OCI-M2 (cell line): ENCODE data around the gene BRAT1.

Experiments used
- DNase-seq: peaks from one replicate; lab custom pipeline; 2025; ENCODE audit not compliant: unreplicated experiment; lab: John Stamatoyannopoulos, UW

Gene BRAT1

DNA sequence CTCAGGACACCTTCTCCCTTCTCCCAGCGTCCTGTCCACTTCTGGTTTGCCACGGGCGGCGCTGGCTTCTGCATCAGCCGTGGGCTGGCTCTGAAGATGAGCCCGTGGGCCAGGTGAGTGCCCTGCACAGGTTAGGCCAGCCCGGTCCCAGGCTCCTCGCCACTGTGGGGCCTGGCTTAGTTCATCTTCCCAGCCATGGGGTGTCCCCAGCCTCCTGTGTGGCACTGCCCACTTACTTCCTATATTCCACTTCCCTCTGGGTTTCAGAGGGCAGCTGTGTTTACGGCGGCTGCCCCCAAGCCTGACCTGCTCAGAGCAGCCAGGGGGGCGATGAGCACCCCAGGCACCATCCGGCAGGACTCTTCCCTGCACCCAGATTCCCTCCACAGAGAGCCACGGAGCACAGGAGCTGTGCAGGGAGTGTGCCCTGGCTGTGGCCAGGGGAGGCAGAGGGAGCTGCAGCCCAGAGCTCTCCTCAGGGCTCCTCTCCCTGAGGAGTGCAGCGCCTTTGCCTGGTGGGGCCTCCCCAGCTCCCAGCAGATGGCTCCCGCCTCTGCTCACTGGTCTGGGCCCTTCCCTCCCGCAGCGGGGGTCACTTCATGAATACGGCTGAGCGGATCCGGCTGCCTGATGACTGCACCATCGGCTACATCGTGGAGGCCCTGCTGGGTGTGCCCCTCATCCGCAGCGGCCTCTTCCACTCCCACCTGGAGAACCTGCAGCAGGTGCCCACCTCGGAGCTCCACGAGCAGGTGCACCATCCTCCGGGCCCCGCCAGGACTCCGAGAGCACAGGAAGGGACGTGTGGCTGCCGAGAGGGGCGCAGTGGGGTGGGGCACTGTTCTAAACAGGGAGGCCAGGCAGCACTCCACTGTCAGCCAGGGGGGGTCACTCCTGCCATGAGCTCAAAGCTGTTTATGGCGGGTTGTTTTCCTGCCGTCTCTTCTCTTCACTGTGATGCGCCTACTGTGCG lies 29.4 kb downstream of the BRAT1 start:
- no peak for DNase-seq

DNA sequence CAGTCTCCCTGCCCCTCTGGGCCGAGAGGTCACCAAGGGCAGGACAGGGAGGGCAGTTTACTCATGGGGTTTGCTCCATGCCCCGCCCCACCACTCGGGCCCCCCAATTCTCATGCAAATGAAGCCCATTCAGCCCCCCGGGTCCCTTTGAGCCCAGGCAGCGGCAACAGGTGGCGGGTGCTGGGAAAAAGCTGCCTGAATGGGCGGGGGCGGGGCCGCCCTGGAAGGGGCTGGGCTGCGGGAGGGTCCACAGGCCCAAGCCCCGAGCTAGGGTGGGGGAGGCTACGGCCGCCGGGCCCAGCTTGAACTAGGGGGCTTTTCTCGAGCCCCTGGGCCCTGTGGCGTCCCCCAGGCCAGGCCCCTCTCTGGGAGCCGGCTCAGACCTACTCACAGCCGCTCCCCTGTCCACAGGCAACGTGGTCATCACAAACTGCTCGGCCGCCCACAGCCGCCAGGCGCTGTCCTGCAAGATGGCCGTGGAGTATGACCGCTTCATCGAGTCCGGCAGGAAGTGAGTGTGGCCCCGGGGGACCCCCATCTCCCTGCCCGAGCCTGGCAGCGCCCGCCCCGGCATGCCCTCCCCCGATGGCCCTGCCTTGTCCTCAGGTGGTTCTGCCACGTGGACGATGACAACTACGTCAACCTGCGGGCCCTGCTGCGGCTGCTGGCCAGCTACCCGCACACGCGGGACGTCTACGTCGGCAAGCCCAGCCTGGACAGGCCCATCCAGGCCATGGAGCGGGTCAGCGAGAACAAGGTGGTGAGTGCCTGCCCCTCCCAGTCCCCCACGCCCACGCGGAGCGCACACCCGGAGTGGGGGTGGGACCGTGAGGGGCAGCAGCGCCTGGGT lies 30.3 kb downstream of the BRAT1 start:
- DNase-seq: no peak

DNA sequence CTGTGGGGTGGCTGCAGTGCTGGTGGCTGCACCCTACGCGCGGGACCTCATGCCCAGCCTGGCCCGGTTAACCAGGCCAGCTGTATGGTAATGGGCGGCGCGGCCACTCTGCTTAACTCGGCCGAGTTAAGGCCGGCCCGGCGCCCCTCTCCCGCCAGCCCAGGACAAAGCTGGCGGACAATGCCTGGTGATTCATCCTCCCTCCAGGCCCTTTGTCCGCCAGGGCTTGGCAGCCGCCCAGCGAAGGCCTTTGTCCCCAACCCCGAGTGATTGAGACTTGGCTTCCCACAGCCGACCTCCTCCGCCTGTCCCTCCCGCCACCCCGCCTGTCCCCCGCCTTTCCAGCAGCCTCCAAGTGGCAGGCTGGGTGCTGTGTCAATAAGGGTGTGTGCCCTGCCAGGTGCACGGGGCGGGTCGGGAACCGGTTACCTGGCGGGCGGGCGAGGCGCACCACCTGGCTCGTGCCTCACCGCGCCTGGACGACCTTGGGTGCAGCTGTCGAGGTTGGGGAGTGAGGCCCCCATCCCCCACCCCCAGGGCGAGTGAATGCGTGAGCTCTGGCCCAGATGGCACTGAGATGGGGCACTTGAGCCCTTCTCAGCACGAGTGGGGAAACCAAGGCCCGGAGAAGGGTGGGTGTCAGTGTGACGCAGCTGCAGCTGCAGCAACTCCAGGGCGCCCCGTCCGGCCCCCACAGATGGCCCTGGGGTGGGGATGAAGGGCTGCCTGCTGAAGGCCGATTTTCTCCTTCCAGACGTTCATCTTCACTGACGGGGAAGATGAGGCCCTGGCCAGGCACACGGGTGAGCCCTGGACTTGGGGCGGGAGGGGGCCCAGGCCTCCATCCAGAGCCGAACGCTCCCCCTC lies 31.1 kb downstream of the BRAT1 start:
- DNase-seq: no peak

- DNase-seq: no peak
Measured at GRCh38 chr7:2523461-2523936, 31.8 kb downstream of the BRAT1 start.

DNA sequence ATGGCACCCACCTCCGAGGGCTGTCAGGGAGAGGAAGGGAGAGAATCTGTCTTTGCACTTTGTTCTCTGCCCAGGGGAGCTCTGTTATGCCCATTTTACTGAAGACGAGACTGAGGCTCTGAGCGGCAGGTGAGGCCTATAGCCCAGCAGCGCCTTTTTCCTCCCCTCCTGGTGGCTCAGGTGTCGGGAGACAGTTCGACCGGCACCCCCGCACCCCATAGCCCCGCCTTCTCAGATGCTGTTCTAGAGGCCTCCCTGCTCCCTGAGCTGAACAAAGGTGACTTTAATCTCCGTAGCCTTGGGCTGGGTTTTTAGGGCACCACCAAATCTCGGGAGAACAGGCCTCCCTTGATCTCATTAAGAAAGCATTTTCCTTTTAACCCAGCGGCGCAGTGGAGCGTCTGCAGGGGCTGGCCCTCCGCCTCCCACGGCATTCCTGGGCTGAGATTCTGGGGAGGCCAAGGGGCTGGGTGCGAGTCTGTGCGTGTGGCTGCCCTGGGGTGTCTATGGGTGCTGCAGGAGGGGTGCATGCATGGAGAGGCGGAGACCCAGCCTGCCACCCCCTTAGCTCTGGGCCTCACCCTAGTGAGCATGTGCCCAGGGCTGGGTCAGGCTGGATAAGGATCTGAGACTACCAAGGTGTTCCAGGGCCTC lies 32.4 kb downstream of the BRAT1 start:
- no peak for DNase-seq

- no peak for DNase-seq
Measured at GRCh38 chr7:2521952-2522591, 33.3 kb downstream of the BRAT1 start.

GRCh38 chr7:2521341-2521745 lies 34.0 kb downstream of the BRAT1 start:
- DNase-seq: no peak

GRCh38 chr7:2520761-2521290 lies 34.5 kb downstream of the BRAT1 start:
- DNase-seq: no peak

GRCh38 chr7:2520131-2520760 lies 35.1 kb downstream of the BRAT1 start:
- no peak for DNase-seq

DNA sequence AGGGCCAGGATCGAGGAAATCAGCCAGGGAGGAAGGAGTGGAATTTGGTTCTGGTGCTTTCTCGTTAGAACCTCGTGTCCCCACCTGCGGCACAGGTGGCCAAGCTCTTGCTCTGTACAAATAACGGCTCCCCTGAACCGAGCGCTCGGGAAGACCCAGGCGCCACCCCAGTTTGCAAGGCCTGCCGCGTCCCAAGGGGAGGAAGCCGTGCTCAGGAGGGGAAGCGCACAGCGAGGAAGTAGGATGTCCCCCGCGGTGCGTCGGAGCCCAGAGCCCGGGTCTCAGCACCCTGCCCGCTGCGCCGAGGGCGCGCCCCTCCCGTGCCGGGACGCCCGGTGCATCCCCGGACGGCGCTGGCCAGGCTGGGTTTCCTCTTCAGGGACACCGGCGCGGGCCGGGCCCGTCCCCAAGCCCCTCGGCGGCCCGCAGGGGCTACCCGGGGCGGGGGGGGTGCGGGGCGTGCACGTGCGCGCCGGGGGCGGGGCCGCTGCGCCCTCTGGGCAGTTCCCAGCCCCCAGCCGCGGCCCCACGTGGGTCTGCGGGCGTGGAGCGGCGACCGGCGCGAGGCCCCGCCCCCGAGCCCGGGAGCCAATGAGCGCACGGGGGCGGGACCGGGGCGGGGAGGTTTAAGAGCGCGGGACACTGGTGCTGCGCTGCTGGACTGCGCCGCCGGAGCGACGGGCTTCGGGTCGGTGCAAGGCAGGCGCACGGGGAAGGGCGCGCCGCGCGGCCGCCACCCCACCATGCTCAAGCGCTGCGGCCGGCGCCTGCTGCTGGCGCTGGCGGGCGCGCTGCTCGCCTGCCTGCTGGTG lies 36.0 kb downstream of the BRAT1 start, which contains the start of gene LFNG:
LFNG (plus strand) TSS at position 656 of the 812 bp plus-strand sequence; CDS start at position 744, 88 bp downstream.
- DNase-seq: peak; percentile 27

DNA sequence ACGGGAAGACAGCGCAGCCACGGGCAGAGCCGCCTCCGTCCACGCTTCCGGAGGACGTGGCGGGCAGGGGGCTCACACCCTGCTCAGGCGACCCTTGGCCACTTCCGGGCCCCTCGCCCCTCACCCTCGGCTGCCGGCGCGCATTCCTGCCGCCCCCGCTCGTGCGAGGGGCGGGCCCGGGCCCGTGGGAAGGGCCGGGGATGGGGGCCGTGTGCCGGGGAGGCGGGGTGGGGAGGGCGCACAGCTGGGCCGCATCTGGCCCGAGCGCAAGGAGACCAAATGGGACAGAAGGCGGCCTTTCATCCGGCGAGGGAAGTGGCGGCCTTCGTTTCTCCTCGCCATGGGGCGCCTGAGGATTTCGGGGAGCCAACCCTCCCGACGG lies 36.6 kb downstream of the BRAT1 start:
- no peak for DNase-seq

- DNase-seq: no peak
Measured at GRCh38 chr7:2517678-2518507, 37.4 kb downstream of the BRAT1 start.

DNA sequence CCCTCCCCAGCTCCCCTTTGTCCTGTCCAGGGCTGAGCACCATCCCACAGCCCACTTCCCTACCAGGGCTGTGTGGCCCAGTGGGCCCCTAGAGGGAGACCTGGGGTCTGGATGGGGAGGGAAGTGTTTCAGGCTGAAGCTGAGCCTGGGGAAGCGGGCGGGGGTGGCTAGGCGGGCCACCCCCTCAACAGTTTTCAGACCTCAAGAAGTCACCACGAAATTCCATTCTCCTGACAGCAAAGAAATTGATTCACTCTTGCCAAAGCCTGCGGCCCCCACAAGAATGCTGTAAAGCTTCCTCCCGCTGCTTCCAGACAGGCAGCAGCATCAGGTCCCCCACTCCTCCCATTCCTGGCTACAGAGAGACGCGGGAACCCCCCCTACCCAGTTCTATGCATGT lies 38.3 kb downstream of the BRAT1 start:
- no peak for DNase-seq

DNA sequence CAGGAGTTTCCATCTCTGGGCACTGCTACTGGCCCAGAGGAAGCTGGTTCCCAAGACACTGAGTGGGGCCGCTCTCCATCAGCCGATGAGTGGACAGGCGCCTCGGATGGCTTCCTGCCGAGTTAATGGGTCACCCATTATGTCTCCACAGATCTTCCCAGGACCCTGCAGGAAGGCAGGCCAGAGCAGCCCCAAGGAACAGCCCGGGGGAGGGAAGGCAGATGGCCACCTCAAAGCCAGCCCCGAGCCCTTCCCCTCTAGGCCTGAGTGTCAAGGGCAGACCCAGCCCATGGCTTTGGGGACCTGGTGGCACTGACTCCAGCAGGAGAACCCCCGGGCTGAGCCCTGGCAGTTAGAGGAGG lies 39.1 kb downstream of the BRAT1 start:
- DNase-seq: no peak

DNA sequence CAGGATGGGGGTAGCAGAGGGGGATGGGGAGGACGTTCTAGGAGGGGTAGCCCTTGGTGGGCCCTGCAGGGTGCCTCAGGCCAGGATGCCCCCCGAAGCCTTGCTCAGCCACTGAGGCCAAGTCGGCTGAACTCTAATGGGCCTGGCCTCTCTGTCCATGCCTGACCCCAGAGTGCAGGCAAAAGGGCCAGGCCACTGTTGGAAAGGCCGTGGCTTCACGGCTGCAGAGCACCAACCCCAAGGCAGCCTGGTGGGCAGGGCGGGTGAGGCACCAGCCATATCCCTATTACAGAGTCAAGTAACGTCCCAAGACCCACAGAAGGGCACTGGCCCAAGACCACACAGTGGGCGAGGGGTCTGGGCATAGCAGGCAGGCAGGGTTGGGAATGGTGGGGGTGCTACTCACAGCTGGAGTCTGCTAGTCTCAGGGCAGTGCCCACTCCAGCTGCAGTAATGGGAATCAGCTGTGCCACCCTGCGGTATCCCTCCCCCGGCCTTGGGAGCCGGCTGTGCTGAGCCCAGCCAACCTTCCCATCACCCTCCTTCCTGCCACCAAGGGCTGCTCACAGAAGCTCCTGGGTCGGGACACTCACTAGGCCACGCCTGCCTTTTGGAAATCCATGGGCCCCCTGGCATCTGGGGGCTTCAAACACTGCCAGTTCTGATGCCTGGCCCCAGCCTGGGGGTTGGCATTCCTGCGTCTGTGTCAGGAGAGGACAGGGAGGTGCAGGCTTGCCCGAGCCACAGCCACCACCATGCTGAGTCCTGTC lies 39.7 kb downstream of the BRAT1 start:
- no peak for DNase-seq
